Cardiac fibroblast (primary cell): ENCODE results near the gene HADH.

Source experiments
- DNase-seq, 2 donors: peaks; one replicate each; pipeline versions ENCODE4 v3.0.0 to v3.0.0-alpha.2; 2010; ENCODE audit warnings: low read depth in 2 of 2
- H3K4me3 ChIP-seq, 2 donors: replicated peaks in 1 of 2; 1 replicate in 1 of 2; 2 replicates in 1 of 2; pipeline ENCODE4 v1.5.1; 2011; ENCODE audit warnings: low read depth in 2 of 2, low read length in 2 of 2, mild to moderate bottlenecking in 2 of 2, moderate library complexity in 1 of 2
- TF ChIP-seq, protein P1 (sequence below): IDR thresholded peaks from one replicate; pipeline ENCODE4 v1.5.1; 2011; ENCODE audit warnings: low read depth, mild to moderate bottlenecking, low read length, inconsistent platforms

The HADH gene

GRCh38 chr4:107970063-107970798 lies 19.5 kb upstream of the HADH start:
- H3K4me3 ChIP-seq = no peak overlapping the region
- DNase-seq = no peak
- TF ChIP-seq, protein P1, sequence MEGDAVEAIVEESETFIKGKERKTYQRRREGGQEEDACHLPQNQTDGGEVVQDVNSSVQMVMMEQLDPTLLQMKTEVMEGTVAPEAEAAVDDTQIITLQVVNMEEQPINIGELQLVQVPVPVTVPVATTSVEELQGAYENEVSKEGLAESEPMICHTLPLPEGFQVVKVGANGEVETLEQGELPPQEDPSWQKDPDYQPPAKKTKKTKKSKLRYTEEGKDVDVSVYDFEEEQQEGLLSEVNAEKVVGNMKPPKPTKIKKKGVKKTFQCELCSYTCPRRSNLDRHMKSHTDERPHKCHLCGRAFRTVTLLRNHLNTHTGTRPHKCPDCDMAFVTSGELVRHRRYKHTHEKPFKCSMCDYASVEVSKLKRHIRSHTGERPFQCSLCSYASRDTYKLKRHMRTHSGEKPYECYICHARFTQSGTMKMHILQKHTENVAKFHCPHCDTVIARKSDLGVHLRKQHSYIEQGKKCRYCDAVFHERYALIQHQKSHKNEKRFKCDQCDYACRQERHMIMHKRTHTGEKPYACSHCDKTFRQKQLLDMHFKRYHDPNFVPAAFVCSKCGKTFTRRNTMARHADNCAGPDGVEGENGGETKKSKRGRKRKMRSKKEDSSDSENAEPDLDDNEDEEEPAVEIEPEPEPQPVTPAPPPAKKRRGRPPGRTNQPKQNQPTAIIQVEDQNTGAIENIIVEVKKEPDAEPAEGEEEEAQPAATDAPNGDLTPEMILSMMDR = no peak

DNA sequence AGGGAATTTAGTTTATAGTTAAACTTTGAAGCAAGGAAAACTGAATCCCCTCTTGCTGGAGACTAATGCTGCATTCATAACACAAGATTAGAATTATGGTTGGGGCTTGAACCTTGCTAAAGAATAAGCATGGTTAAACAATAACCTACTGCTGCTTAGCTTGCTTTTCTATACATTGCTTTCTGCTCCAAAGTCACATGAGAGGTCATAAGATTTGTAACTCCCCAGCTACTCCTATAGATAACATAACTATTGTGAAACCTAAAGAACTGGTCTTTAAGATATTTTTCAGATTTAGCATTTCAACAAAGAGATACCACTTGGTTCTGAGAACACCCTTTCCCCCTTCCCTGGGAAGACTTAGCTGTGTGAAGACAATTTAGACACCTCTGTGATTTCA lies 17.1 kb upstream of the HADH start:
- TF ChIP-seq, protein P1 = no peak
- no peak overlapping the region for H3K4me3 ChIP-seq
- no peak for DNase-seq

DNA sequence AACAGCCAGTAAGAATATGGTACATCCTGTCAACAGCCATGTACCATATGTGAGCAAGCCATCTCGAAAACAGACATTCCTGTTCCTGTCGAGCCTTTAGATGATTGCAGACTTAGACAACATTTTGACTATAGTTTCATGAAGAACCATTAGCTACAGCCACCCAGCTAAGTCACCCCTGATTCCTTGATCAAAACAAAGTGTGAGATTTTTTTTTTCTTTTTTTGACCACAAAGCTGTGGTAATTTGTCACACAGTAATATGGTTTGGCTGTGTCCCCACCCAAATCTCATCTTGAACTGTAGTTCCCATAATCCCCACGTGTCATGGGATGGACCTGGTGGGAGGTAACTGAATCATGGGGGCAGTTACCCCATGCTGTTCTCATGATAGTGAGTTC lies 15.2 kb upstream of the HADH start:
- TF ChIP-seq, protein P1 = no peak
- no peak for DNase-seq
- no peak overlapping the region for H3K4me3 ChIP-seq

DNA sequence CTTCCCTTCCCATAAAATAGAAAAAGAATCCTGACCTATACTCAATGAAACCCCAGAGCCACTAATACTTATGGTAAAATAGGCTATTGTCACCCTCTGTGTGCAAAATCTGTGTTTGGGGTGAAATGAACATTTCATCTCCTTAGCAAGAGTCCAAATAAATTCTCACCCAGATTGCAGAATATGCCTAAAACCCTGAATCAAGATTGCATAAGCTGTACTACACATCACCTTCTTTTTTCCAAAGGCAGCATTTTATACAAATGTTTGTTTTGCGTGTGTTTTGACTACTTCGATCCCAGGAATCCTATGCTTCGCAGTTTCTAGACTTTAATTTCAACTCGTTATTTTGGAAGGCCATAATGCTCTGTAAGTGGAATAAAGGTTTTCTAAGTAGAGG lies 12.2 kb upstream of the HADH start:
- TF ChIP-seq, protein P1 = no peak
- no peak overlapping the region for H3K4me3 ChIP-seq
- no peak for DNase-seq

DNA sequence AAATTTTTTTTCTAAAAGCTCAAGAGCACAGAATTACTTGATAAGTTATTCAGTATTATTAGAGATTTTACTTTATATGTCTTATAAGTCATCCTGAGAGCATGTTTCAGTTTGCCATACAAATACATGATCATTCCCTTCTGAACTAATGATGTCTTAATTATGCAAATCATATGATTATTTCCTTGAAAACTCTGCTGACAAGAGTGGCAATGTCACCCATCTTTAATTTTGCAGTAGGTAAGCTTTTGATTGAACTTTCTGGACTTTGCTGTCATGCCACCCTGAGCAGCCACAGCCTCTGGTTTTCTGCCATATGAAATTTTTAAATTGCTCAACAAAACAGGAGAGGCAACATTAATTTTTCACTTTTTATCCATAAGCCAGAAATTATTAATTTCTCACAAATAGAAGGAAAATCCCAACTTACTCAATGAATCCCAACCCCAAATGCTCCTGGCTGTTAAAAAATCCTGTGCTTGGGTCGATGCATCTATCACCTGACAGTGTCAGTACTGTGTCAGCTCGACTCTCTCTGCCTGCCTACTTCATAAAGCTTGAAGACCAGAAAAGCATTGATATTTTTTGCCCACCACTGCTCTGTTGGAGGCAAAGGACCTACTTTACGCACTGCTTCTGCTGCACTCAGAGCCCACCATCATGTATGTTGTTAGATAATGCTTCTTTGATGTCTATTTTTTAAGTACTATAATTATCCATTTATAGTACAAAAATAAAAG lies 11.6 kb upstream of the HADH start:
- DNase-seq = no peak
- TF ChIP-seq, protein P1 = no peak
- H3K4me3 ChIP-seq = no peak overlapping the region

DNA sequence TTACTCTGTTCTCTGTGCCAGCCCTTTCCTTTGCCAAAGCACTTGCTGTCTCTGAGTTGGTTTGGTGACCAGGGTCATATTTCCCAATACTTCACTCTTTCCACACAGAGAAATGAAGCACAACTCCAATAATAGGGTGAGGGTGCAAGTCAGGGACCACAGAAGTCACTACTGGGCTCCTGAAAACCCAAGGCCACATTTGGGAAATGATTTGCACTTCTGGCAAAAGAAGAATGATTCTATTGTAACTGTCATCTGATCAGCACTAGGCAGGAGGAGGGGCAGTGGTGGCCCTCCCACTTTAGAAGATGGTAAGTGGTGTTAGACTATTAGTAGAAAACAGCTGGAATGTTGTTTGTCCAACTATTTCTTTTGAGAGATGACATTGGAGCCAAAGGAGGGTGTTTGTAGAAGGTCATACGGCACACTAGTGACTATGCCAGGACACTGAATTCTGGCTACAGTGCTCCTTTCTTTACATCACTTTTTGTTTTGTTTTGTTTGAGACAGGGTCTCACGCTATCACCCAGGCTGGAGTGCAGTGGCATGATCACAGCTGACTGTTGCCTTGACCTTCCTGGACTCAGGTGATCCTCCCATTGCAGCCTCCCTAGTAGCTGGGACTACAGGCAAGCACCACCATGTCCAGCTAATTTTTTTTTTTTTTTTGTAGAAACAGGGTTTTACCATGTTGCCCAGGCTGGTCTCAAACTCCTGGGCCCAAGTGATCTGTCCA lies 10.8 kb upstream of the HADH start:
- H3K4me3 ChIP-seq = no peak overlapping the region
- TF ChIP-seq, protein P1 = no peak
- DNase-seq = no peak
